Measurements from ENCODE around the gene PTPN13.

GRCh38 chr4:86661418-86661817 lies 67.3 kb downstream of the PTPN13 start:
- TF ChIP-seq, protein P1, sequence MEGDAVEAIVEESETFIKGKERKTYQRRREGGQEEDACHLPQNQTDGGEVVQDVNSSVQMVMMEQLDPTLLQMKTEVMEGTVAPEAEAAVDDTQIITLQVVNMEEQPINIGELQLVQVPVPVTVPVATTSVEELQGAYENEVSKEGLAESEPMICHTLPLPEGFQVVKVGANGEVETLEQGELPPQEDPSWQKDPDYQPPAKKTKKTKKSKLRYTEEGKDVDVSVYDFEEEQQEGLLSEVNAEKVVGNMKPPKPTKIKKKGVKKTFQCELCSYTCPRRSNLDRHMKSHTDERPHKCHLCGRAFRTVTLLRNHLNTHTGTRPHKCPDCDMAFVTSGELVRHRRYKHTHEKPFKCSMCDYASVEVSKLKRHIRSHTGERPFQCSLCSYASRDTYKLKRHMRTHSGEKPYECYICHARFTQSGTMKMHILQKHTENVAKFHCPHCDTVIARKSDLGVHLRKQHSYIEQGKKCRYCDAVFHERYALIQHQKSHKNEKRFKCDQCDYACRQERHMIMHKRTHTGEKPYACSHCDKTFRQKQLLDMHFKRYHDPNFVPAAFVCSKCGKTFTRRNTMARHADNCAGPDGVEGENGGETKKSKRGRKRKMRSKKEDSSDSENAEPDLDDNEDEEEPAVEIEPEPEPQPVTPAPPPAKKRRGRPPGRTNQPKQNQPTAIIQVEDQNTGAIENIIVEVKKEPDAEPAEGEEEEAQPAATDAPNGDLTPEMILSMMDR (IDR thresholded peaks at IDR 0.05), result no peak
- no peak for TF ChIP-seq POLR2A (IDR thresholded peaks at IDR 0.05; ENCODE audit: low read depth)
- no peak for TF ChIP-seq EP300 (IDR thresholded peaks at IDR 0.05)

All from esophagus muscularis mucosa (tissue), 4 donors.